ENCODE measurements around the gene NRDC.

DNA sequence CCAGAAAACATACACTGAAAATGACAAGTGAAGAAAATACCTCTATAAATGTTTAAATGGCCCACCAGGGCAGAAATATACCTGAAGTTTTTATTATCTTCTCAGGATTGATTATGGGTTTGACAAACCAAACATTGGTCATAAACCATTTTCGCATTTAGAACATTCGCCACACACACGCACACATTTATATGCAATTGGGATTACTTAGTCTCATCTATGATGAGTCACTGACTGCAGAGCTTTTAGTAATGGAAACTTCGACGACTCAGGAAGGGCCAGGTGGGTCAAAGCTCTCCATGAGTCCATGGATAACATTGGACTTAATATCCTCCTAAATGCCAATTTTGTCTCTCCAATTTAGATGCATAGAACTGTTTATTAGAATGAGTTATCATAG, 16.9 kb downstream of the NRDC start:
- TF ChIP-seq GATA2 (IDR thresholded peaks at IDR 0.05; ENCODE audit: low read depth, low read length) (no peak), GATA3 (IDR thresholded peaks at IDR 0.05; ENCODE audit: low read depth, low read length) (no peak)
